HCT116 (cell line): Measurements from ENCODE around the gene CHST8. TPM values are rescaled to one million over a fixed set of nuclear protein-coding genes. Genes with fewer than 3 reads are reported as not detected.

Experiments used
- CTCF ChIP-seq, 3 experiments: fragments of 200-600 bp in 1 of 3; sonication (generic) in 1 of 3; IDR thresholded peaks in 2 of 3; conservative IDR thresholded peaks in 1 of 3; 2 replicates each; pipeline ENCODE4 v1.5.1; 2012 to 2017; ENCODE audit warnings: low read depth in 2 of 3, low read length in 2 of 3, antibody characterized with exemption in 1 of 3, borderline replicate concordance in 1 of 3, control low read depth in 1 of 3, mild to moderate bottlenecking in 1 of 3, mixed read lengths in 1 of 3, mixed run types in 1 of 3, moderate library complexity in 1 of 3; ENCODE audit not compliant: insufficient read depth in 1 of 3
- MAX ChIP-seq: IDR thresholded peaks from 2 replicates; pipeline ENCODE4 v1.6.1; 2012
- POLR2AphosphoS5 ChIP-seq: IDR thresholded peaks from 2 replicates; pipeline ENCODE4 v1.6.1; 2011; ENCODE audit warnings: mild to moderate bottlenecking, low read depth, low read length, moderate library complexity
- RAD21 ChIP-seq: IDR thresholded peaks from 2 replicates; pipeline ENCODE4 v1.6.1; 2012; ENCODE audit warnings: low read depth, mild to moderate bottlenecking
- REST ChIP-seq: IDR thresholded peaks from 2 replicates; pipeline ENCODE4 v1.6.1; 2012; ENCODE audit warnings: low read depth
- SIN3A ChIP-seq: IDR thresholded peaks from 2 replicates; pipeline ENCODE4 v1.6.1; 2012; ENCODE audit warnings: low read depth
- ZNF274 ChIP-seq: fragments of 200-500 bp; sonication (Bioruptor generic); IDR thresholded peaks from 2 replicates; pipeline ENCODE4 v1.6.1; 2014; ENCODE audit warnings: mild to moderate bottlenecking, low read depth, low read length, inconsistent platforms
- total RNA-seq: library from RNA; stranded (reverse); gene quantifications from one replicate; pipeline ENCODE4 v1.2.1, GENCODE V29; 2021; ENCODE audit not compliant: unreplicated experiment

CHST8 gene
- total RNA-seq, 1 experiment from 2014 or later = not detected

- TF ChIP-seq REST (no peak), CTCF (IDR thresholded peaks at IDR 0.05 in 2 of 3, conservative IDR thresholded peaks at IDR 0.05 in 1 of 3; ENCODE audit: borderline replicate concordance in 1 of 3, insufficient read depth in 1 of 3, low read depth in 2 of 3, low read length in 2 of 3) (peak in 1 of 3 experiments; percentile 13; a peak in 1 of 6 replicates), MAX (peak; percentile 80), POLR2AphosphoS5 (peak; percentile 67; the same call in 1 of the 2 replicates), ZNF274 (no peak), RAD21 (no peak), SIN3A (peak; percentile 65; the same call in 1 of the 2 replicates)
These were observed 198.4 kb downstream of the CHST8 start (continued) for GRCh38 chr19:33819880-33820781.
